HEK293 (cell line): ENCODE results near the gene AGAP5.

Experiments used
- CTCF ChIA-PET: fragments of 350-600 bp; formaldehyde crosslinking; extraction: SDS; loops from one replicate; lab custom pipeline; 2021; ENCODE audit warnings: antibody characterized with exemption; lab: Yijun Ruan, JAX
- POLR2A ChIA-PET: fragments of 300-600 bp; formaldehyde crosslinking; extraction: SDS; loops from one replicate; lab custom pipeline; 2020; ENCODE audit warnings: antibody characterized with exemption, inconsistent platforms; lab: Yijun Ruan, JAX
- H3K27ac ChIP-seq: fragments of 200-500 bp; sonication (Bioruptor generic); 2 replicates; pipeline ENCODE4 v1.5.1; 2014; ENCODE audit warnings: low read depth, low read length, control low read depth, inconsistent platforms; ENCODE audit errors: extremely low read depth
- H3K36me3 ChIP-seq, 2 experiments: fragments of 200-500 bp in 1 of 2; sonication (Bioruptor generic) in 1 of 2; 1 replicate in 1 of 2; 2 replicates in 1 of 2; pipeline ENCODE4 v1.5.1; 2014 to 2017; ENCODE audit warnings: inconsistent platforms in 2 of 2, low read length in 2 of 2; ENCODE audit not compliant: control insufficient read depth in 2 of 2, insufficient read depth in 1 of 2
- H3K4me1 ChIP-seq: fragments of 200-500 bp; sonication (Bioruptor generic); 2 replicates; pipeline ENCODE4 v1.5.1; 2014; ENCODE audit warnings: mild to moderate bottlenecking, low read length, inconsistent platforms; ENCODE audit not compliant: control insufficient read depth, insufficient read depth
- H3K4me3 ChIP-seq: 2 replicates; pipeline ENCODE4 v1.5.1; 2011; ENCODE audit warnings: low read depth, mild to moderate bottlenecking, control low read depth, low read length, moderate library complexity
- H3K9me3 ChIP-seq: fragments of 200-500 bp; sonication (Bioruptor generic); 2 replicates; pipeline ENCODE4 v1.5.1; 2014; ENCODE audit warnings: low read depth, low read length, inconsistent platforms; ENCODE audit not compliant: control insufficient read depth, insufficient read depth
- EGR2 ChIP-seq: fragments of 450-650 bp; formaldehyde crosslinking; IDR thresholded peaks from 2 replicates; pipeline ENCODE4 v1.5.1; 2016; ENCODE audit warnings: low read depth, missing biosample characterization, missing genetic modification characterization
- GLI2 ChIP-seq: fragments of 450-650 bp; formaldehyde crosslinking; IDR thresholded peaks from 2 replicates; pipeline ENCODE4; 2017; ENCODE audit warnings: missing biosample characterization, missing genetic modification characterization, low read depth, borderline replicate concordance
- KLF10 ChIP-seq: fragments of 450-650 bp; IDR thresholded peaks from 2 replicates; pipeline ENCODE4 v1.5.1; 2018; ENCODE audit warnings: missing biosample characterization, mild to moderate bottlenecking, missing genetic modification characterization
- KLF7 ChIP-seq: fragments of 450-650 bp; formaldehyde crosslinking; IDR thresholded peaks from 2 replicates; pipeline ENCODE4 v1.5.1; 2016; ENCODE audit warnings: missing biosample characterization, missing genetic modification characterization, borderline replicate concordance
- PRDM1 ChIP-seq: fragments of 450-650 bp; formaldehyde crosslinking; IDR thresholded peaks from 2 replicates; pipeline ENCODE4; 2016; ENCODE audit warnings: missing biosample characterization, missing genetic modification characterization
- REPIN1 ChIP-seq: fragments of 450-650 bp; formaldehyde crosslinking; IDR thresholded peaks from 2 replicates; pipeline ENCODE4 v1.5.1; 2017; ENCODE audit warnings: missing biosample characterization, missing genetic modification characterization, low read depth
- SCRT1 ChIP-seq: fragments of 450-650 bp; formaldehyde crosslinking; IDR thresholded peaks from 2 replicates; pipeline ENCODE4 v1.5.1; 2016; ENCODE audit warnings: missing biosample characterization, missing genetic modification characterization, borderline replicate concordance
- SP2 ChIP-seq: fragments of 450-650 bp; formaldehyde crosslinking; IDR thresholded peaks from 2 replicates; pipeline ENCODE4 v1.5.1; 2016; ENCODE audit warnings: missing biosample characterization, missing genetic modification characterization
- YY1 ChIP-seq: fragments of 450-650 bp; formaldehyde crosslinking; IDR thresholded peaks from 2 replicates; pipeline ENCODE4 v1.5.1; 2018; ENCODE audit warnings: missing biosample characterization, missing genetic modification characterization
- ZBTB17 ChIP-seq: fragments of 450-650 bp; formaldehyde crosslinking; IDR thresholded peaks from 2 replicates; pipeline ENCODE4 v1.5.1; 2016; ENCODE audit warnings: missing biosample characterization, missing genetic modification characterization
- ZBTB21 ChIP-seq: fragments of 450-650 bp; formaldehyde crosslinking; IDR thresholded peaks from 2 replicates; pipeline ENCODE4 v1.5.1; 2017; ENCODE audit warnings: missing biosample characterization, missing genetic modification characterization
- ZEB2 ChIP-seq: fragments of 450-650 bp; formaldehyde crosslinking; IDR thresholded peaks from 2 replicates; pipeline ENCODE4 v1.5.1; 2016; ENCODE audit warnings: missing biosample characterization, missing genetic modification characterization
- ZIC2 ChIP-seq: fragments of 450-650 bp; formaldehyde crosslinking; IDR thresholded peaks from 2 replicates; pipeline ENCODE4 v1.5.1; 2016; ENCODE audit warnings: missing biosample characterization, missing genetic modification characterization
- ZNF138 ChIP-seq: fragments of 450-650 bp; formaldehyde crosslinking; IDR thresholded peaks from 2 replicates; pipeline ENCODE4 v1.5.1; 2016; ENCODE audit warnings: missing biosample characterization, missing genetic modification characterization, borderline replicate concordance
- ZNF157 ChIP-seq: fragments of 450-650 bp; formaldehyde crosslinking; IDR thresholded peaks from 2 replicates; pipeline ENCODE4 v1.5.1; 2016; ENCODE audit warnings: missing biosample characterization, missing genetic modification characterization
- ZNF223 ChIP-seq: fragments of 450-650 bp; formaldehyde crosslinking; IDR thresholded peaks from 2 replicates; pipeline ENCODE4 v1.5.1; 2016; ENCODE audit warnings: missing biosample characterization, missing genetic modification characterization
- ZNF239 ChIP-seq: fragments of 450-650 bp; formaldehyde crosslinking; IDR thresholded peaks from 2 replicates; pipeline ENCODE4 v1.5.1; 2016; ENCODE audit warnings: missing biosample characterization, missing genetic modification characterization
- ZNF335 ChIP-seq: fragments of 450-650 bp; formaldehyde crosslinking; conservative IDR thresholded peaks from 2 replicates; pipeline ENCODE4 v1.5.1; 2016; ENCODE audit warnings: missing biosample characterization, missing genetic modification characterization
- ZNF514 ChIP-seq: fragments of 450-650 bp; formaldehyde crosslinking; IDR thresholded peaks from 2 replicates; pipeline ENCODE4 v1.5.1; 2016; ENCODE audit warnings: missing biosample characterization, missing genetic modification characterization
- ZNF521 ChIP-seq: fragments of 450-650 bp; formaldehyde crosslinking; IDR thresholded peaks from 2 replicates; pipeline ENCODE4 v1.5.1; 2017; ENCODE audit warnings: missing biosample characterization, mild to moderate bottlenecking, missing genetic modification characterization
- ZNF555 ChIP-seq: fragments of 450-650 bp; formaldehyde crosslinking; conservative IDR thresholded peaks from 2 replicates; pipeline ENCODE4 v1.5.1; 2017; ENCODE audit warnings: missing biosample characterization, mild to moderate bottlenecking, missing genetic modification characterization, inconsistent platforms
- TF ChIP-seq, protein P1 (sequence below): fragments of 450-650 bp; formaldehyde crosslinking; IDR thresholded peaks from 2 replicates; pipeline ENCODE4 v1.5.1; 2016; ENCODE audit warnings: missing biosample characterization, missing genetic modification characterization
- TF ChIP-seq, protein P2 (sequence below): fragments of 450-650 bp; formaldehyde crosslinking; IDR thresholded peaks from 2 replicates; pipeline ENCODE4 v1.5.1; 2016; ENCODE audit warnings: missing biosample characterization, missing genetic modification characterization
- TF ChIP-seq, protein P3 (sequence below): fragments of 450-650 bp; formaldehyde crosslinking; optimal IDR thresholded peaks from 2 replicates; pipeline ENCODE3; 2016; ENCODE audit warnings: missing biosample characterization, mild to moderate bottlenecking, missing genetic modification characterization
- TF ChIP-seq, protein P4 (sequence below): fragments of 450-650 bp; formaldehyde crosslinking; IDR thresholded peaks from 2 replicates; pipeline ENCODE4 v1.5.1; 2016; ENCODE audit warnings: missing biosample characterization, missing genetic modification characterization

AGAP5 gene

DNA sequence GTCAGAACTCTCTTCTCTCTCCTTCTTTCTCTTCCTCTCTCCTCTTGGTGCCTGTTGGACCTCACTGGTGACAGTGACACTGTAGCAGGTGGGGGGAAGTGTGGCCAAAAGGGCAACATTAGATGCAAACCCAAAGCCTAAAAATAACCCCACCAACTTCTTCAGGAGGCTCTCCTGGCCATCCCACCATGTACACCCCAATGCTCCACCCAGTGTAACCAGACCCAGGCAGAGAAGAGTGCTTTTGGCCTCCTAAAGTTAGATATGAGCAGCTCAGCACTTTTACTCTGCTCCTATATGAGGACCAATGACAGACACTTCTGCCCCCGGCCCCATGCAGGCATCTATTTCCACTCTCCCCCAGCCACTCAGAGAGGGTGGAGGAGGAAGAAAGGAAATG lies 62.1 kb downstream of the AGAP5 start:
- Histone ChIP-seq H3K27ac (no peak overlapping the region), H3K4me3 (no peak overlapping the region), H3K36me3 (no peaks in the 10 kb centered on the region; a peak in 1 of 3 replicates), H3K9me3 (no peaks in the 10 kb centered on the region), H3K4me1 (no peaks in the 10 kb centered on the region)
- ChIA-PET CTCF (interaction anchor here (0.7 to 3.9 kb wide), 3 partner anchors 8 to 145 kb away, joined by 3 to 21 read pairs (median 8); no protein-coding TSS in a partner anchor), POLR2A (no interaction called here)
- TF ChIP-seq ZBTB17 (tag by site-specific recombination) (no peak), SP2 (tag by site-specific recombination) (no peak), PRDM1 (tag by site-specific recombination) (0 out of 2 replicates have a peak, but pooled peaks have one; percentile 16), ZNF335 (tag by site-specific recombination) (0 out of 2 replicates have a peak, but pooled peaks have one; percentile 7), ZNF555 (tag by site-specific recombination) (no peak), ZEB2 (tag by site-specific recombination) (no peak)
- TF ChIP-seq, protein P1, sequence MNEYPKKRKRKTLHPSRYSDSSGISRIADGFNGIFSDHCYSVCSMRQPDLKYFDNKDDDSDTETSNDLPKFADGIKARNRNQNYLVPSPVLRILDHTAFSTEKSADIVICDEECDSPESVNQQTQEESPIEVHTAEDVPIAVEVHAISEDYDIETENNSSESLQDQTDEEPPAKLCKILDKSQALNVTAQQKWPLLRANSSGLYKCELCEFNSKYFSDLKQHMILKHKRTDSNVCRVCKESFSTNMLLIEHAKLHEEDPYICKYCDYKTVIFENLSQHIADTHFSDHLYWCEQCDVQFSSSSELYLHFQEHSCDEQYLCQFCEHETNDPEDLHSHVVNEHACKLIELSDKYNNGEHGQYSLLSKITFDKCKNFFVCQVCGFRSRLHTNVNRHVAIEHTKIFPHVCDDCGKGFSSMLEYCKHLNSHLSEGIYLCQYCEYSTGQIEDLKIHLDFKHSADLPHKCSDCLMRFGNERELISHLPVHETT (tag by site-specific recombination): no peak
- TF ChIP-seq, all 188 proteins: peak for 2

DNA sequence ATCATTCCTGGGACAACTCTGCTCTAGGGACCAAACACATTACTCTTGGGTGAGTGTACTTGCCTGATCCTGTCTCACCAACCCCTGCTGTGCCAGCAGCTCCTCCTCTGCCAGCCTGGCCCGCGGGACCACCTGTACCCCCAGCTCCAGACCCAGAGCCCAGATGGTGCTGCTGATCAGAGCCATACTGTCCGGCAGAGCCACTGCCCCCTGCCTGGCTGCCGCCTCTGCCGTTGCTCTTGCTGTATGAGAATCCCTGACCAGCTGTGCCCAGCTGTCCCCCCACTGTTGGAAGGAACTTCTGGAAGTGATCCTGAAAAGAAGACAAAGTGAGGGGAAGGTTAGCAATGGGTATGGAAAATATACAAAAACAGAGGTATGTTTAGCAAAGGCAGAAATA lies 63.5 kb downstream of the AGAP5 start:
- TF ChIP-seq, protein P2, sequence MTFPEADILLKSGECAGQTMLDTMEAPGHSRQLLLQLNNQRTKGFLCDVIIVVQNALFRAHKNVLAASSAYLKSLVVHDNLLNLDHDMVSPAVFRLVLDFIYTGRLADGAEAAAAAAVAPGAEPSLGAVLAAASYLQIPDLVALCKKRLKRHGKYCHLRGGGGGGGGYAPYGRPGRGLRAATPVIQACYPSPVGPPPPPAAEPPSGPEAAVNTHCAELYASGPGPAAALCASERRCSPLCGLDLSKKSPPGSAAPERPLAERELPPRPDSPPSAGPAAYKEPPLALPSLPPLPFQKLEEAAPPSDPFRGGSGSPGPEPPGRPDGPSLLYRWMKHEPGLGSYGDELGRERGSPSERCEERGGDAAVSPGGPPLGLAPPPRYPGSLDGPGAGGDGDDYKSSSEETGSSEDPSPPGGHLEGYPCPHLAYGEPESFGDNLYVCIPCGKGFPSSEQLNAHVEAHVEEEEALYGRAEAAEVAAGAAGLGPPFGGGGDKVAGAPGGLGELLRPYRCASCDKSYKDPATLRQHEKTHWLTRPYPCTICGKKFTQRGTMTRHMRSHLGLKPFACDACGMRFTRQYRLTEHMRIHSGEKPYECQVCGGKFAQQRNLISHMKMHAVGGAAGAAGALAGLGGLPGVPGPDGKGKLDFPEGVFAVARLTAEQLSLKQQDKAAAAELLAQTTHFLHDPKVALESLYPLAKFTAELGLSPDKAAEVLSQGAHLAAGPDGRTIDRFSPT (tag by site-specific recombination): no peak
- TF ChIP-seq GLI2: no peak
- no peak for TF ChIP-seq ZIC2 (tag by site-specific recombination)
- no peak for TF ChIP-seq YY1 (tag by site-specific recombination)
- TF ChIP-seq ZNF157 (tag by site-specific recombination): no peak
- TF ChIP-seq KLF10: no peak
- no peak for TF ChIP-seq ZNF514
- no peak for TF ChIP-seq ZNF138 (tag by site-specific recombination)
- TF ChIP-seq ZNF223 (tag by site-specific recombination): no peak
- no peak for TF ChIP-seq KLF7 (tag by site-specific recombination)
- no peak for TF ChIP-seq ZNF521 (tag by site-specific recombination)
- no peak for TF ChIP-seq EGR2
- no peak for TF ChIP-seq ZBTB21 (tag by site-specific recombination)
- no peak for TF ChIP-seq SCRT1 (tag by site-specific recombination)
- TF ChIP-seq REPIN1 (tag by site-specific recombination): no peak
- TF ChIP-seq ZNF239 (tag by site-specific recombination): no peak
- TF ChIP-seq, protein P3, sequence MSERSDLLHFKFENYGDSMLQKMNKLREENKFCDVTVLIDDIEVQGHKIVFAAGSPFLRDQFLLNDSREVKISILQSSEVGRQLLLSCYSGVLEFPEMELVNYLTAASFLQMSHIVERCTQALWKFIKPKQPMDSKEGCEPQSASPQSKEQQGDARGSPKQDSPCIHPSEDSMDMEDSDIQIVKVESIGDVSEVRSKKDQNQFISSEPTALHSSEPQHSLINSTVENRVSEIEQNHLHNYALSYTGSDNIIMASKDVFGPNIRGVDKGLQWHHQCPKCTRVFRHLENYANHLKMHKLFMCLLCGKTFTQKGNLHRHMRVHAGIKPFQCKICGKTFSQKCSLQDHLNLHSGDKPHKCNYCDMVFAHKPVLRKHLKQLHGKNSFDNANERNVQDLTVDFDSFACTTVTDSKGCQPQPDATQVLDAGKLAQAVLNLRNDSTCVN (tag by site-specific recombination): no peak
- TF ChIP-seq, protein P4, sequence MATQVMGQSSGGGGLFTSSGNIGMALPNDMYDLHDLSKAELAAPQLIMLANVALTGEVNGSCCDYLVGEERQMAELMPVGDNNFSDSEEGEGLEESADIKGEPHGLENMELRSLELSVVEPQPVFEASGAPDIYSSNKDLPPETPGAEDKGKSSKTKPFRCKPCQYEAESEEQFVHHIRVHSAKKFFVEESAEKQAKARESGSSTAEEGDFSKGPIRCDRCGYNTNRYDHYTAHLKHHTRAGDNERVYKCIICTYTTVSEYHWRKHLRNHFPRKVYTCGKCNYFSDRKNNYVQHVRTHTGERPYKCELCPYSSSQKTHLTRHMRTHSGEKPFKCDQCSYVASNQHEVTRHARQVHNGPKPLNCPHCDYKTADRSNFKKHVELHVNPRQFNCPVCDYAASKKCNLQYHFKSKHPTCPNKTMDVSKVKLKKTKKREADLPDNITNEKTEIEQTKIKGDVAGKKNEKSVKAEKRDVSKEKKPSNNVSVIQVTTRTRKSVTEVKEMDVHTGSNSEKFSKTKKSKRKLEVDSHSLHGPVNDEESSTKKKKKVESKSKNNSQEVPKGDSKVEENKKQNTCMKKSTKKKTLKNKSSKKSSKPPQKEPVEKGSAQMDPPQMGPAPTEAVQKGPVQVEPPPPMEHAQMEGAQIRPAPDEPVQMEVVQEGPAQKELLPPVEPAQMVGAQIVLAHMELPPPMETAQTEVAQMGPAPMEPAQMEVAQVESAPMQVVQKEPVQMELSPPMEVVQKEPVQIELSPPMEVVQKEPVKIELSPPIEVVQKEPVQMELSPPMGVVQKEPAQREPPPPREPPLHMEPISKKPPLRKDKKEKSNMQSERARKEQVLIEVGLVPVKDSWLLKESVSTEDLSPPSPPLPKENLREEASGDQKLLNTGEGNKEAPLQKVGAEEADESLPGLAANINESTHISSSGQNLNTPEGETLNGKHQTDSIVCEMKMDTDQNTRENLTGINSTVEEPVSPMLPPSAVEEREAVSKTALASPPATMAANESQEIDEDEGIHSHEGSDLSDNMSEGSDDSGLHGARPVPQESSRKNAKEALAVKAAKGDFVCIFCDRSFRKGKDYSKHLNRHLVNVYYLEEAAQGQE: no peak
- no peaks in the 10 kb centered on the region for H3K9me3 ChIP-seq
- H3K36me3 ChIP-seq: no peaks in the 10 kb centered on the region; a peak in 1 of 3 replicates
- no peak overlapping the region for H3K4me3 ChIP-seq
- no peaks in the 10 kb centered on the region for H3K4me1 ChIP-seq
- H3K27ac ChIP-seq: no peak overlapping the region
- CTCF ChIA-PET: interaction anchor here (3.9 kb wide), 1 partner anchor 105 kb away, joined by 21 read pairs; no protein-coding TSS in a partner anchor
- POLR2A ChIA-PET: no interaction called here
